ENCODE measurements around the gene OR52E4. TPM values are rescaled to one million over a fixed set of nuclear protein-coding genes. Genes with fewer than 3 reads are reported as not detected.

The OR52E4 gene
- total RNA-seq, 2 experiments from 2014 or later: not detected

- H3K27me3 Mint-ChIP-seq (ENCODE audit: low read depth): no peaks in the 10 kb centered on the region
- ATAC-seq (no peak), DNase-seq (no peak)
- H3K4me1 Mint-ChIP-seq (ENCODE audit: low read depth): no peaks in the 10 kb centered on the region
- H3K27ac Mint-ChIP-seq: no peak overlapping the region
- H3K4me3 Mint-ChIP-seq: no peak overlapping the region
- H3K9me3 Mint-ChIP-seq (ENCODE audit: insufficient read depth): peaks cover 10% of the 10 kb centered on the region
- H3K36me3 Mint-ChIP-seq (ENCODE audit: low read depth): no peaks in the 10 kb centered on the region
- ChIA-PET CTCF (no interaction called here), POLR2A (no interaction called here)
Measured at GRCh38 chr11:5931061-5931460, 50.6 kb downstream of the OR52E4 start.

GRCh38 chr11:5932671-5933070 is 52.2 kb downstream of the OR52E4 start:
- H3K36me3 Mint-ChIP-seq (ENCODE audit: low read depth): no peaks in the 10 kb centered on the region
- H3K27ac Mint-ChIP-seq: no peak overlapping the region
- ATAC-seq (no peak), DNase-seq (no peak)
- ChIA-PET POLR2A (no interaction called here), CTCF (no interaction called here)
- no peak overlapping the region for H3K4me3 Mint-ChIP-seq
- H3K27me3 Mint-ChIP-seq (ENCODE audit: low read depth): no peaks in the 10 kb centered on the region
- H3K9me3 Mint-ChIP-seq (ENCODE audit: insufficient read depth): peaks cover 10% of the 10 kb centered on the region
- H3K4me1 Mint-ChIP-seq (ENCODE audit: low read depth): no peaks in the 10 kb centered on the region

- Mint-ChIP-seq H3K36me3 (ENCODE audit: low read depth) (no peaks in the 10 kb centered on the region), H3K9me3 (ENCODE audit: insufficient read depth) (peaks cover 10% of the 10 kb centered on the region), H3K4me3 (no peak overlapping the region), H3K27me3 (ENCODE audit: low read depth) (no peaks in the 10 kb centered on the region), H3K4me1 (ENCODE audit: low read depth) (no peaks in the 10 kb centered on the region), H3K27ac (no peak overlapping the region)
- CTCF ChIA-PET: no interaction called here
- DNase-seq: no peak
- POLR2A ChIA-PET: no interaction called here
- ATAC-seq: no peak
Measured at GRCh38 chr11:5933116-5933515, 52.7 kb downstream of the OR52E4 start.

Other genes with a start within 250 kb of the OR52E4 start
- gene TRIM5, start 195.6 kb upstream of the OR52E4 start, total RNA-seq: 10 to 100 TPM; 28.1 to 33.4 TPM
- 100 to 1,000 TPM; 228 to 242 TPM for gene TRIM22, start 190.8 kb upstream of the OR52E4 start, total RNA-seq
- under 1 TPM; 0.16 to 0.34 TPM for gene OR56B1, start 144.2 kb upstream of the OR52E4 start, total RNA-seq
- gene OR52N4, start 126.4 kb upstream of the OR52E4 start, total RNA-seq: under 1 TPM; 0.63 to 0.71 TPM
- not detected for gene OR52N5, start 97.3 kb upstream of the OR52E4 start, total RNA-seq
- not detected for gene OR52N1, start 89.4 kb upstream of the OR52E4 start, total RNA-seq
- gene OR52N2, start 71.7 kb upstream of the OR52E4 start, total RNA-seq: not detected
- not detected for gene OR52E6, start 38.7 kb upstream of the OR52E4 start, total RNA-seq
- not detected for gene OR52E8, start 22.9 kb upstream of the OR52E4 start, total RNA-seq
- not detected for gene OR52E5, start 12.6 kb downstream of the OR52E4 start, total RNA-seq
- gene OR56A3, start 61.6 kb downstream of the OR52E4 start, total RNA-seq: not detected
- gene OR56A5, start 87.9 kb downstream of the OR52E4 start, total RNA-seq: not detected
- not detected for gene OR52L1, start 106.4 kb downstream of the OR52E4 start, total RNA-seq
- not detected for gene OR56A4, start 126.3 kb downstream of the OR52E4 start, total RNA-seq
- gene OR56A1, start 150.1 kb downstream of the OR52E4 start, total RNA-seq: not detected
- not detected for gene OR56B4, start 227.1 kb downstream of the OR52E4 start, total RNA-seq